ENCODE measurements around the gene MEIOSIN. TPM values are rescaled to one million over a fixed set of nuclear protein-coding genes. Genes with fewer than 3 reads are reported as not detected.
A peak's percentile ranks its signal among the peaks of the same experiment; 100 is the strongest.

Gene MEIOSIN
- total RNA-seq, 1 donor from 2014 or later: not detected

DNA sequence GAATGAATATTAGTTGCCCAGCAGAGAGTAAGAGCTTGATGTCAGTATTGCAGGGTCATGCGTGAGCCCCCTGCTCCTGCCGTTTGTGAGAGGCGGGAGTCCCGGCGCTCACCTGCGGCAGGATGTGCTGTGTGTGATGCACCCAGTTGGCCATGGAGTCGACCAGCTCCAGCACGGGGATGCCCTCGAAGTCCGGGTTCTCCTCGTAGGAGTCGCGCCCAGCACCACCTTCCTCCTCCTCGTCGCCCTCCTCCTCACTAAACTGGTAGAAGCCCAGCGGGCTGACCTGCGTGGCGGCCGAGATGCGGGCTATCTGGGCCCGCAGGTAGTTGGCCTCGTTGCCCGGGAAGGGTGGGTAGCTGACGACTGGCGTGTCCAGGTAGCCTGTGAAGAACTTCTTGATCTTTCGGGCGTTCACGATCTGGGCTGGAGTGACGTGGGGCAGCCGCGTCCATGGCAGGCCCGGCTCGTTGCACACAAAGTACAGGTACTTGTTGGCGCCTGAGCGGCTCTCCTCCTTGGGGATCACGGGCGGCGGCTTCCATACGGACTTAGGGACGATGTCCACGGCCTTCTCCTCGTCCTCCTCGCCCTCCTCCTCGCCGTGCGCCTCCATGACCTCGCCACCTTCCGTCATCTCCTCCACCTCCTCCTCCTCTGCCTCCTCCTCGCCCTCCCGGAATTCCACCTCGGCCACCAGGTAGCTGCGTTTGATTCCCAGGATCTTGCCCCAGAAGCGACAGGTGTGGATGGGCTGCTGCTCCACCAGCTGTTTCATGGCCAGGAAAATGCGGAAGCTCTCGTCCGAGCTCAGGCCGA, 71.1 kb downstream of the MEIOSIN start:
- no peak overlapping the region for H3K4me3 Mint-ChIP-seq (ENCODE audit: low read depth)
- DNase-seq (ENCODE audit: low spot score, unreplicated experiment): no peak
- H3K27me3 Mint-ChIP-seq: peaks cover 8% of the 10 kb centered on the region
- no peak overlapping the region for H3K27ac Mint-ChIP-seq
- no peaks in the 10 kb centered on the region for H3K36me3 Mint-ChIP-seq (ENCODE audit: insufficient read depth)
- TF ChIP-seq, protein P1, sequence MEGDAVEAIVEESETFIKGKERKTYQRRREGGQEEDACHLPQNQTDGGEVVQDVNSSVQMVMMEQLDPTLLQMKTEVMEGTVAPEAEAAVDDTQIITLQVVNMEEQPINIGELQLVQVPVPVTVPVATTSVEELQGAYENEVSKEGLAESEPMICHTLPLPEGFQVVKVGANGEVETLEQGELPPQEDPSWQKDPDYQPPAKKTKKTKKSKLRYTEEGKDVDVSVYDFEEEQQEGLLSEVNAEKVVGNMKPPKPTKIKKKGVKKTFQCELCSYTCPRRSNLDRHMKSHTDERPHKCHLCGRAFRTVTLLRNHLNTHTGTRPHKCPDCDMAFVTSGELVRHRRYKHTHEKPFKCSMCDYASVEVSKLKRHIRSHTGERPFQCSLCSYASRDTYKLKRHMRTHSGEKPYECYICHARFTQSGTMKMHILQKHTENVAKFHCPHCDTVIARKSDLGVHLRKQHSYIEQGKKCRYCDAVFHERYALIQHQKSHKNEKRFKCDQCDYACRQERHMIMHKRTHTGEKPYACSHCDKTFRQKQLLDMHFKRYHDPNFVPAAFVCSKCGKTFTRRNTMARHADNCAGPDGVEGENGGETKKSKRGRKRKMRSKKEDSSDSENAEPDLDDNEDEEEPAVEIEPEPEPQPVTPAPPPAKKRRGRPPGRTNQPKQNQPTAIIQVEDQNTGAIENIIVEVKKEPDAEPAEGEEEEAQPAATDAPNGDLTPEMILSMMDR (IDR thresholded peaks at IDR 0.05; ENCODE audit: unreplicated experiment): no peak
- no peaks in the 10 kb centered on the region for H3K4me1 Mint-ChIP-seq (ENCODE audit: low read depth)
- no peaks in the 10 kb centered on the region for H3K9me3 Mint-ChIP-seq (ENCODE audit: low read depth)

DNA sequence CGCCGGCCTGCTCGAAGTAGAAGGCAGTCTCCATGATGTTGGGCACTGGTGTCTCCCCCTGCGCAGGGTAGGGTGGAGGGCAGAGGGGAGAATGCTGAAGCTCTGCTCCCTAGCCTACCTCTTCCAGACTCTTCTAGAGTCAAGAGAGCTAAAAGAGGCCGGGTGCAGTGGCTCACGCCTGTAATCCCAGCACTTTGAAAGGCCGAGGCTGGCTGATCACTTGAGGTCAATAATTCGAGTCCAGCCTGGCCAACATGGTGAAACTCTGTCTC, 71.7 kb downstream of the MEIOSIN start:
- H3K36me3 Mint-ChIP-seq (ENCODE audit: insufficient read depth): no peaks in the 10 kb centered on the region
- no peak overlapping the region for H3K4me3 Mint-ChIP-seq (ENCODE audit: low read depth)
- H3K27me3 Mint-ChIP-seq: peaks cover 8% of the 10 kb centered on the region
- DNase-seq (ENCODE audit: low spot score, unreplicated experiment): no peak
- TF ChIP-seq, protein P1 (IDR thresholded peaks at IDR 0.05; ENCODE audit: unreplicated experiment): no peak
- no peak overlapping the region for H3K27ac Mint-ChIP-seq
- no peaks in the 10 kb centered on the region for H3K9me3 Mint-ChIP-seq (ENCODE audit: low read depth)
- no peaks in the 10 kb centered on the region for H3K4me1 Mint-ChIP-seq (ENCODE audit: low read depth)

DNA sequence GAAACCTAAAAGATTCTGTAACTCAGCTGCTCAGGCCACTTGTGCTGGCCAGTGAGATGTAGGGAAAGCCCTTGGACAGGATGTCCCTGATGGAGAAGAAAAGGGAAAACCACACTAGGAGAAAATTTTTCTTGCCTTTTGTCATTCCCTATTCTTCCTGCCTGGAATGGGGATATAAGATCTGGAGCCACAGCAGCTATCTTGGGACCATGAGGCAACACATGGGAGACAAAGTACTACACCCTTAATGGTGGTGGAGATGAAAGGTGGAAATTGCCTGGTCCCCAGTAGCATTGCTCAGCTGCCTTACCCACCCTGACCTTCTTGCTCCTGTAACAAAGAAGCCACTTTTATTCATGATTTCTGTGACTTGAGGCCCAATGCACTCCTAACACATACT, 72.5 kb downstream of the MEIOSIN start:
- Mint-ChIP-seq H3K4me1 (ENCODE audit: low read depth) (no peaks in the 10 kb centered on the region), H3K27ac (no peak overlapping the region), H3K9me3 (ENCODE audit: low read depth) (no peaks in the 10 kb centered on the region), H3K4me3 (ENCODE audit: low read depth) (no peak overlapping the region), H3K27me3 (peaks cover 8% of the 10 kb centered on the region), H3K36me3 (ENCODE audit: insufficient read depth) (no peaks in the 10 kb centered on the region)
- TF ChIP-seq, protein P1 (IDR thresholded peaks at IDR 0.05; ENCODE audit: unreplicated experiment): no peak
- no peak for DNase-seq (ENCODE audit: low spot score, unreplicated experiment)

DNA sequence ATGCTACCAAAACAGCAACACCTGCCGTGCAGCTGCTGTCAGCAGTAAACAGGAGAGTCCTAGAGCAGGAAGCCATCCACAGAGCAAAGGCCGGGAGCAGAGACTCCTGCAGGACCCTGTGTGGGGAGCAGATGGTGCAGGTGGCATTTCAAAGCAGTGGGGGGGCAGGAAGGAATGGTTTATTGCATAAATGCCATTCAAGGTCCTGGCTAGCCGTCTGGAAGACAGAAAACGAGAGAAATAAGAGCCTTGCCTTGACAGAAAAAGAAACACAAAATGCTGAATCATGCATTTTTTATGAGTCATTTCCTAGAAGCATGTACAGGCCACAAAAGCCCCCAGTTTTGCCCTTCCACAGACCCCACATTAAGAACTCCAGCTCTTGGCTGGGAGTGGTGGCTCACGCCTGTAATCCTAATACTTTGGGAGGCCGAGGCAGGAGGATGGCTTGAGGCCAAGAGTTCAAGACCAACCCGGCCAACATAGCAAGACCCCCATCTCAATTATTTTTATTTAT, 76.5 kb downstream of the MEIOSIN start:
- Mint-ChIP-seq H3K9me3 (ENCODE audit: low read depth) (no peaks in the 10 kb centered on the region), H3K27ac (peak overlapping the region; percentile 84)
- DNase-seq (ENCODE audit: low spot score, unreplicated experiment): no peak

DNA sequence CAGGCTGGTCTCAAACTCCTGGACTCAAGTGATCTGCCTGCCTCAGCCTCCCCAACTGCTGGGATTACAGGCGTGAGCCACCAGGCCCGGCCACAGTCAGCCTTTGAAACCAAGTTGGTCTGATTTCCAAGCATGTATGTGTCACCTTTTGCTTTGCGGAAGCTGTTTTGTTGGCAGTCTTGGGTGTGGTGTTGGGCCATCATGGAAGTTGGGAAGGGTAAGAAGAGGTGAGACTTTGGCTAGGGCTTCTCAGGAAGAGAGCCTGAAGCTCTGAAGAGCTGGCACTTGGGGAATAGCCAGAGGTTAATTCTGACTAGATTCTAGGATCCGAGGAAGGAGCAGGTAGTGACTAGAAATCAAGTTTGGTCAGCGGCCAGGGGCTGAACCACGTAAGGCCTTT, 79.1 kb downstream of the MEIOSIN start:
- TF ChIP-seq, protein P1 (IDR thresholded peaks at IDR 0.05; ENCODE audit: unreplicated experiment): no peak
- H3K27ac Mint-ChIP-seq: peak overlapping the region; percentile 23
- no peaks in the 10 kb centered on the region for H3K9me3 Mint-ChIP-seq (ENCODE audit: low read depth)
- no peak for DNase-seq (ENCODE audit: low spot score, unreplicated experiment)
- no peak overlapping the region for H3K4me3 Mint-ChIP-seq (ENCODE audit: low read depth)
- H3K36me3 Mint-ChIP-seq (ENCODE audit: insufficient read depth): no peaks in the 10 kb centered on the region
- H3K27me3 Mint-ChIP-seq: peaks cover 3% of the 10 kb centered on the region
- H3K4me1 Mint-ChIP-seq (ENCODE audit: low read depth): peaks cover 2% of the 10 kb centered on the region

More for the DNA sequence above, 76.5 kb downstream of the MEIOSIN start:
- Mint-ChIP-seq H3K27me3 (peaks cover 8% of the 10 kb centered on the region), H3K36me3 (ENCODE audit: insufficient read depth) (no peaks in the 10 kb centered on the region), H3K4me1 (ENCODE audit: low read depth) (no peaks in the 10 kb centered on the region), H3K4me3 (ENCODE audit: low read depth) (no peak overlapping the region)
- TF ChIP-seq, protein P1 (IDR thresholded peaks at IDR 0.05; ENCODE audit: unreplicated experiment): no peak

Other genes starting within 250 kb of the MEIOSIN start
- gene RTN2, start 236.4 kb upstream of the MEIOSIN start, total RNA-seq: 17.9 and 21.6 TPM in 2 replicates
- 0.62 TPM in 1 of 2 replicates, not detected in the other for gene PPM1N, start 235.0 kb upstream of the MEIOSIN start, total RNA-seq
- 93.4 and 94.9 TPM in 2 replicates for gene VASP, start 226.0 kb upstream of the MEIOSIN start, total RNA-seq
- 14.4 and 16.5 TPM in 2 replicates for gene OPA3, start 148.6 kb upstream of the MEIOSIN start, total RNA-seq
- not detected in 2 replicates for gene GPR4, start 131.2 kb upstream of the MEIOSIN start, total RNA-seq
- 28.6 and 29.8 TPM in 2 replicates for gene EML2, start 94.0 kb upstream of the MEIOSIN start, total RNA-seq
- 26.4 and 27.2 TPM in 2 replicates for gene GIPR, start 65.2 kb upstream of the MEIOSIN start, total RNA-seq
- gene SNRPD2, start 41.5 kb upstream of the MEIOSIN start, total RNA-seq: 401 and 414 TPM in 2 replicates
- gene QPCTL, start 40.8 kb upstream of the MEIOSIN start, total RNA-seq: 9.0 and 10.8 TPM in 2 replicates
- 41.6 and 44.7 TPM in 2 replicates for gene FBXO46, start 2.5 kb upstream of the MEIOSIN start, total RNA-seq
- gene SIX5, start 35.8 kb downstream of the MEIOSIN start, total RNA-seq: 36.9 and 42.3 TPM in 2 replicates
- gene DMPK, start 49.1 kb downstream of the MEIOSIN start, total RNA-seq: 117 and 122 TPM in 2 replicates
- 99.4 and 108 TPM in 2 replicates for gene DMWD, start 59.4 kb downstream of the MEIOSIN start, total RNA-seq
- 0.42 and 0.48 TPM in 2 replicates for gene RSPH6A, start 81.9 kb downstream of the MEIOSIN start, total RNA-seq
- gene SYMPK, start 129.7 kb downstream of the MEIOSIN start, total RNA-seq: 112 and 114 TPM in 2 replicates
- gene FOXA3, start 130.9 kb downstream of the MEIOSIN start, total RNA-seq: 23.5 and 25.4 TPM in 2 replicates
- 30.4 and 35.0 TPM in 2 replicates for gene IRF2BP1, start 152.7 kb downstream of the MEIOSIN start, total RNA-seq
- gene MYPOP, start 169.2 kb downstream of the MEIOSIN start, total RNA-seq: 11.1 and 11.8 TPM in 2 replicates
- not detected in 2 replicates for gene NANOS2, start 181.3 kb downstream of the MEIOSIN start, total RNA-seq
- 0.44 and 0.53 TPM in 2 replicates for gene NOVA2, start 240.4 kb downstream of the MEIOSIN start, total RNA-seq